ENCODE measurements around the gene RAB3IL1.

The RAB3IL1 gene

DNA sequence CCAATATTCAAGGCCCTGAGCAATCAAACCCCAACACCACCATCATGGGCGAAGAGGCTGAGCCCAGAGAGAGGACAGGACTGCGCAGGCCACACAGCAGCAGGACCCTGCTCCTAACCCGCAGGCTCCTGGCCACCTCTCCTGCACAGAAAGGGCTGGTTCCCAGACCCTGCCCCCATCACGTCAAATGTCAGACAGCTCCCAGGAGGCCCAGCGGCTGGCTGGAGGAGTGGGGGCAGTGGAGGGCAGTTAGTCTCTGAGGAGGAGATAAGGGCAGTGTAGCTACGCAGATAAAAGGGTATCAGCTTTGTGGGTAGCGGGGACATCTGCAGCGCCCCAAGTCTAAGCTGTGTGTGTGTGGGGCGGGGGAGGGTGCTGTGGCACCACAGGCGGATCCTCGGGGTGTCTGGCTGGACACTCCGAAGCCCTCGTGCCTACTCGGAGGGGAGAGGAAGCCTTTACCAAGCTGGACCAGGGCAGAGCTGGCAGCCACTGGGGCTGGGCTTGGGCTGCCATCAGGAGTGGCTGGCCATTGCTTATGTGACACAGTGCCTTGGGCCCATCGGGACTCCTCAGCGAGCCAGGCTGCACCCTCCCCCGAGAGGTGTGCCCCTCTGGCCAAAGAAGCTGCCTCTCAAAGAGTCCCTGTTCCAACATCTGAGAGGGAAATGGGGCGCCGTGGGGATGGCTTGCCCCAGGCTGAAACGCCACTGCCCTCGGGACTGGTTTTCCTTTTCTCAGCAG lies 47.5 kb downstream of the RAB3IL1 start:
- H3K27me3 ChIP-seq (replicated peaks): no peaks in the 10 kb centered on the region
- H3K36me3 ChIP-seq (replicated peaks): peaks cover 15% of the 10 kb centered on the region
- in situ Hi-C loops (cut with HindIII; ENCODE audit: low pct_ligation_motif_present, low sequenced_read_pairs): no loop called here
- TF ChIP-seq, protein P1, sequence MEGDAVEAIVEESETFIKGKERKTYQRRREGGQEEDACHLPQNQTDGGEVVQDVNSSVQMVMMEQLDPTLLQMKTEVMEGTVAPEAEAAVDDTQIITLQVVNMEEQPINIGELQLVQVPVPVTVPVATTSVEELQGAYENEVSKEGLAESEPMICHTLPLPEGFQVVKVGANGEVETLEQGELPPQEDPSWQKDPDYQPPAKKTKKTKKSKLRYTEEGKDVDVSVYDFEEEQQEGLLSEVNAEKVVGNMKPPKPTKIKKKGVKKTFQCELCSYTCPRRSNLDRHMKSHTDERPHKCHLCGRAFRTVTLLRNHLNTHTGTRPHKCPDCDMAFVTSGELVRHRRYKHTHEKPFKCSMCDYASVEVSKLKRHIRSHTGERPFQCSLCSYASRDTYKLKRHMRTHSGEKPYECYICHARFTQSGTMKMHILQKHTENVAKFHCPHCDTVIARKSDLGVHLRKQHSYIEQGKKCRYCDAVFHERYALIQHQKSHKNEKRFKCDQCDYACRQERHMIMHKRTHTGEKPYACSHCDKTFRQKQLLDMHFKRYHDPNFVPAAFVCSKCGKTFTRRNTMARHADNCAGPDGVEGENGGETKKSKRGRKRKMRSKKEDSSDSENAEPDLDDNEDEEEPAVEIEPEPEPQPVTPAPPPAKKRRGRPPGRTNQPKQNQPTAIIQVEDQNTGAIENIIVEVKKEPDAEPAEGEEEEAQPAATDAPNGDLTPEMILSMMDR (IDR thresholded peaks at IDR 0.05; ENCODE audit: low read depth, low read length, missing control alignments): no peak
- no peak overlapping the region for H3K4me3 ChIP-seq (ENCODE audit: low read depth, low read length)
- H3K27ac ChIP-seq: no peak overlapping the region
- DNase-seq: no peak

DNA sequence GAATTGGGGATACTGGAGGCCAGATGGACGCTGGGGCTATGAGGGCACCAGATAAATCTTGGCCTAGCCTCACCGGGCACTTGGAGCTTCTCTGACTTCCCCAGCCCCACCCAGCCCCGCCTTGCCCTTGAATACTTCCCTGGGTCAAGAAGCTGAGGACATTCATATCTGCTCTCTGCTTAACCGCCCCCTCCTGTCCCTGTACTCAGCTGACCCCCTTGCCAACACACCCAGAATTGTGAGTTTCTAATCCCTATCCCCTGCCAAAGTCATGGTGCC lies 48.0 kb downstream of the RAB3IL1 start:
- in situ Hi-C loops (cut with HindIII; ENCODE audit: low pct_ligation_motif_present, low sequenced_read_pairs): no loop called here
- Histone ChIP-seq H3K4me3 (ENCODE audit: low read depth, low read length) (no peak overlapping the region), H3K27me3 (replicated peaks) (no peaks in the 10 kb centered on the region), H3K27ac (no peak overlapping the region), H3K36me3 (replicated peaks) (peaks cover 20% of the 10 kb centered on the region)
- TF ChIP-seq, protein P1 (IDR thresholded peaks at IDR 0.05; ENCODE audit: low read depth, low read length, missing control alignments): no peak
- DNase-seq: no peak

DNA sequence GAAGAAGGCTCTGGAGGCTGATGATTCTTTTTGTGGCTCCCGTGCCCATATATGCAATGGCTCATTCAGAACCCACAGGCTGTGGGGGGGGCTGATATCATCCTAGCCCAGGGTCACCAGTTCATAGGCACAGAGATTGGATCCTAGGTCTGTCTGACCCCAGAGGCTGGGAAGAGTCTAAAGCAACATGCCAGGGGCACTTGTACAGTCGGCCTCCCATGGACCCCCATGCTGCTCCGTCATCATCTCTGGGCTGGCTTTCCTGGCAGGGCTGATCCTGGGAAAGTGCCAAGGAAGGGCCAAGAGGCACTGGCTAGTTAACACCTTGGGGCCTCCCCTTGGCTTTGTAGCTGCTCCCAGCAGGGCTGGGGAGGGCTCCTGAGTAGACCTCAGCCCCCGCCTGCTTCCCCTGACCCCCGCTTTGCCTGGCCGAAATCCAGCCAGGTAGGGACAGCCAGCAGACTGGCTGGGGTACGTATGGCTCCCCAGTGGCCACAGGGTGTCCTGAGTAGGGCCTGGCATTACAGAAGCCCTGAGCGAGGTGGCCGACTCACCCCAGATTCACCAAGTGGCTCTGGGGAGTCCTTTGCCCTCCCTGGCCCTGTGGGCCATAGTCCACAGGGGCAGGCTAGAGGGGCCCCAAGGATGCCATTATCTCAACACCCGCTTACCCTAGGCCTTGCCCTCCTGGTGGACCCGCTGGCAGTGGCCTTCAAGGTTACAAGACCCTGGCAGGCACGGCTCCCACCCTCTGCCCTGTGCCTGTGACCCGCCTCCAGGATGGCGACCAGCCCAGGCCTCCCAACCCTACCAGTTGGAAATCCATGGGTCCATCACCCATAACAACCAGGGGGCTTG lies 48.6 kb downstream of the RAB3IL1 start:
- H3K27me3 ChIP-seq (replicated peaks): no peaks in the 10 kb centered on the region
- in situ Hi-C loops (cut with HindIII; ENCODE audit: low pct_ligation_motif_present, low sequenced_read_pairs): no loop called here
- H3K36me3 ChIP-seq (replicated peaks): peaks cover 21% of the 10 kb centered on the region
- no peak overlapping the region for H3K27ac ChIP-seq
- TF ChIP-seq, protein P1 (IDR thresholded peaks at IDR 0.05; ENCODE audit: low read depth, low read length, missing control alignments): no peak
- no peak overlapping the region for H3K4me3 ChIP-seq (ENCODE audit: low read depth, low read length)
- DNase-seq: no peak

DNA sequence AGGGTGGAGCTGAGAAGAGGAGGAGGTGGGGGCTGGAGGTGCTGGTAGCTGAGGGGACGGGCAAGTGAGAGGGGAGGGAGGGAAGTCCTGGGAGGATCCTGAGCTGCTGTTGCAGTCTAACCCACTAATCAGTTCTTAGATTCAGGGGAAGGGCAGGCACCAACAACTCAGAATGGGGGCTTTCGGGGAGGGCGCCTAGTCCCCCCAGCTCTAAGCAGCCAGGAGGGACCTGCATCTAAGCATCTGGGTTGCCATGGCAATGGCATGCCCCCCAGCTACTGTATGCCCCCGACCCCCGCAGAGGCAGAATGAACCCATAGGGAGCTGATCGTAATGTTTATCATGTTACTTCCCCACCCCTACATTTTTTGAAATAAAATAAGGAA lies 50.4 kb downstream of the RAB3IL1 start:
- in situ Hi-C loops (cut with HindIII; ENCODE audit: low pct_ligation_motif_present, low sequenced_read_pairs): no loop called here
- H3K36me3 ChIP-seq (replicated peaks): peaks cover 33% of the 10 kb centered on the region

DNA sequence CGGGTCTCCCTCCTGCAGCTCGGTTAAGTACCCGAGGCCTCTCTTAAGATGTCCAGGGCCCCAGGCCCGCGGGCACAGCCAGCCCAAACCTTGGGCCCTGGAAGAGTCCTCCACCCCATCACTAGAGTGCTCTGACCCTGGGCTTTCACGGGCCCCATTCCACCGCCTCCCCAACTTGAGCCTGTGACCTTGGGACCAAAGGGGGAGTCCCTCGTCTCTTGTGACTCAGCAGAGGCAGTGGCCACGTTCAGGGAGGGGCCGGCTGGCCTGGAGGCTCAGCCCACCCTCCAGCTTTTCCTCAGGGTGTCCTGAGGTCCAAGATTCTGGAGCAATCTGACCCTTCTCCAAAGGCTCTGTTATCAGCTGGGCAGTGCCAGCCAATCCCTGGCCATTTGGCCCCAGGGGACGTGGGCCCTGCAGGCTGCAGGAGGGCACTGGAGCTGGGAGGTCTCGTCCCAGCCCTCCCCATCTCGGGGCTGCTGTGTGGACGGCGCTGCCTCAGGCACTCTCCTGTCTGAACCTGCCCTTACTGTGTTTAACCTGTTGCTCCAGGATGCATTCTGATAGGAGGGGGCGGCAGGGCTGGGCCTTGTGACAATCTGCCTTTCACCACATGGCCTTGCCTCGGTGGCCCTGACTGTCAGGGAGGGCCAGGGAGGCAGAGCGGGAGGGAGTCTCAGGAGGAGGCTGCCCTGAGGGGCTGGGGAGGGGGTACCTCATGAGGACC lies 51.0 kb downstream of the RAB3IL1 start:
- no peak for DNase-seq
- TF ChIP-seq, protein P1 (IDR thresholded peaks at IDR 0.05; ENCODE audit: low read depth, low read length, missing control alignments): no peak
- Histone ChIP-seq H3K27ac (no peak overlapping the region), H3K4me3 (ENCODE audit: low read depth, low read length) (no peak overlapping the region), H3K27me3 (replicated peaks) (no peaks in the 10 kb centered on the region), H3K36me3 (replicated peaks) (peaks cover 38% of the 10 kb centered on the region)
- in situ Hi-C loops (cut with HindIII; ENCODE audit: low pct_ligation_motif_present, low sequenced_read_pairs): no loop called here

More for the DNA sequence above, 50.4 kb downstream of the RAB3IL1 start:
- Histone ChIP-seq H3K4me3 (ENCODE audit: low read depth, low read length) (no peak overlapping the region), H3K27ac (no peak overlapping the region), H3K27me3 (replicated peaks) (no peaks in the 10 kb centered on the region)
- DNase-seq: no peak
- TF ChIP-seq, protein P1 (IDR thresholded peaks at IDR 0.05; ENCODE audit: low read depth, low read length, missing control alignments): no peak
